ENCODE measurements around the gene CPT2.

Gene CPT2

GRCh38 chr1:53259932-53260331 is 63.3 kb downstream of the CPT2 start:
- TF ChIP-seq CTCF (conservative IDR thresholded peaks at IDR 0.05; ENCODE audit: control insufficient read depth, insufficient read depth, low read depth, low read length) = no peak
- no peak overlapping the region for H3K4me3 ChIP-seq (ENCODE audit: control insufficient read depth, low read depth, low read length)
- no peak for DNase-seq (ENCODE audit: low read depth)

GRCh38 chr1:53260631-53261247 is 64.1 kb downstream of the CPT2 start:
- no peak overlapping the region for H3K4me3 ChIP-seq (ENCODE audit: control insufficient read depth, low read depth, low read length)
- no peak for DNase-seq (ENCODE audit: low read depth)
- no peak for TF ChIP-seq CTCF (conservative IDR thresholded peaks at IDR 0.05; ENCODE audit: control insufficient read depth, insufficient read depth, low read depth, low read length)

- no peak for DNase-seq (ENCODE audit: low read depth)
- no peak for TF ChIP-seq CTCF (conservative IDR thresholded peaks at IDR 0.05; ENCODE audit: control insufficient read depth, insufficient read depth, low read depth, low read length)
- no peak overlapping the region for H3K4me3 ChIP-seq (ENCODE audit: control insufficient read depth, low read depth, low read length)
Measured at GRCh38 chr1:53262000-53262399, 65.4 kb downstream of the CPT2 start.
